ENCODE results near the gene CDHR4. TPM values are rescaled to one million over a fixed set of nuclear protein-coding genes. Genes with fewer than 3 reads are reported as not detected.
A peak's percentile ranks its signal among the peaks of the same experiment; 100 is the strongest.

CDHR4 gene
- total RNA-seq, 6 experiments from 2014 or later: not detected

- H3K27ac ChIP-seq: no peak overlapping the region
- no peak for DNase-seq
- TF ChIP-seq CTCF (IDR thresholded peaks at IDR 0.05) (no peak), POLR2A (IDR thresholded peaks at IDR 0.05) (no peak)
- no peak overlapping the region for H3K4me3 ChIP-seq
- no peaks in the 10 kb centered on the region for H3K9me3 ChIP-seq
- no peak for ATAC-seq
- no peaks in the 10 kb centered on the region for H3K27me3 ChIP-seq
- intact Hi-C loops (cut with DNase I): no loop called here
- no peaks in the 10 kb centered on the region for H3K4me1 ChIP-seq
- H3K36me3 ChIP-seq: no peaks in the 10 kb centered on the region
- WGBS (ENCODE audit: insufficient coverage, low coverage, low lambda C conversion rate, missing lambda C conversion rate): 29% methylated on average over 1 of the region's 1 CpG
Observed at GRCh38 chr3:49799105-49799504, 568 bp downstream of the CDHR4 start.

GRCh38 chr3:49794926-49795905, 4.5 kb downstream of the CDHR4 start:
- Histone ChIP-seq H3K9me3 (no peaks in the 10 kb centered on the region), H3K4me3 (no peak overlapping the region), H3K36me3 (no peaks in the 10 kb centered on the region), H3K27ac (no peak overlapping the region), H3K27me3 (no peaks in the 10 kb centered on the region), H3K4me1 (no peaks in the 10 kb centered on the region)
- intact Hi-C loops (cut with DNase I): no loop called here
- DNase-seq (no peak), ATAC-seq (no peak)
- WGBS (ENCODE audit: insufficient coverage, low coverage, low lambda C conversion rate, missing lambda C conversion rate): 89% methylated on average over 7 of the region's 24 CpGs
- TF ChIP-seq CTCF (IDR thresholded peaks at IDR 0.05) (no peak), POLR2A (IDR thresholded peaks at IDR 0.05) (no peak)

- H3K4me3 ChIP-seq: no peak overlapping the region
- no peaks in the 10 kb centered on the region for H3K9me3 ChIP-seq
- H3K27me3 ChIP-seq: no peaks in the 10 kb centered on the region
- intact Hi-C loops (cut with DNase I): no loop called here
- TF ChIP-seq POLR2A (IDR thresholded peaks at IDR 0.05) (no peak), CTCF (IDR thresholded peaks at IDR 0.05) (no peak)
- H3K27ac ChIP-seq: no peak overlapping the region
- no peaks in the 10 kb centered on the region for H3K4me1 ChIP-seq
- peak in 1 of 3 donors; percentile 39 for DNase-seq
- ATAC-seq: no peak
- H3K36me3 ChIP-seq: no peaks in the 10 kb centered on the region
- 100% methylated on average over 1 of the region's 4 CpGs for WGBS (ENCODE audit: insufficient coverage, low coverage, low lambda C conversion rate, missing lambda C conversion rate)
Observed at GRCh38 chr3:49794431-49794830, 5.2 kb downstream of the CDHR4 start.

- no peak for ATAC-seq
- TF ChIP-seq CTCF (IDR thresholded peaks at IDR 0.05) (no peak), POLR2A (IDR thresholded peaks at IDR 0.05) (no peak)
- intact Hi-C loops (cut with DNase I): no loop called here
Observed at GRCh38 chr3:49793486-49794085, 6.1 kb downstream of the CDHR4 start.

More at GRCh38 chr3:49793486-49794085, 6.1 kb downstream of the CDHR4 start:
- Histone ChIP-seq H3K36me3 (no peaks in the 10 kb centered on the region), H3K27me3 (no peaks in the 10 kb centered on the region), H3K9me3 (no peaks in the 10 kb centered on the region), H3K4me3 (no peak overlapping the region), H3K27ac (no peak overlapping the region), H3K4me1 (no peaks in the 10 kb centered on the region)
- peak in 1 of 3 donors; percentile 18 for DNase-seq
- 58% methylated on average over 4 of the region's 13 CpGs for WGBS (ENCODE audit: insufficient coverage, low coverage, low lambda C conversion rate, missing lambda C conversion rate)

Measured in right lobe of liver (tissue), 6 donors.